Activated T-helper 1 cell treated with anti-CD3 and anti-CD28 coated beads, Interleukin-12 subunit alpha, Interleukin-12 subunit beta, Interleukin-2, Interleukin-4 antibody, amounts not matched to agents 30 ng/mL and 10 ng/mL and 1 ng/mL, durations not matched to agents 14 hours and 24 hours and 36 hours (primary cell): ENCODE results near the gene RBL1. TPM values are rescaled to one million over a fixed set of nuclear protein-coding genes. Genes with fewer than 3 reads are reported as not detected.
"Not testable (repeated sequence)": the region's sequence is repeated elsewhere in the genome, so short reads cannot be mapped to it uniquely, and the experiment has no call there.

Experiments used
- DNase-seq: peaks from one replicate; pipeline ENCODE4 v3.0.0; 2021; ENCODE audit warnings: low spot score
- H3K27ac Mint-ChIP-seq: one replicate; pipeline ENCODE4 v1.8.0; 2021; ENCODE audit warnings: mild to moderate bottlenecking, mixed read lengths
- H3K27me3 Mint-ChIP-seq: one replicate; pipeline ENCODE4 v1.8.0; 2022; ENCODE audit warnings: mild to moderate bottlenecking, moderate library complexity, mixed read lengths; ENCODE audit not compliant: insufficient read depth
- H3K36me3 Mint-ChIP-seq: one replicate; pipeline ENCODE4 v1.8.0; 2021; ENCODE audit warnings: low read depth, mixed read lengths
- H3K4me1 Mint-ChIP-seq: one replicate; pipeline ENCODE4 v1.8.0; 2021; ENCODE audit warnings: low read depth, mixed read lengths
- H3K4me3 Mint-ChIP-seq: one replicate; pipeline ENCODE4 v1.8.0; 2021; ENCODE audit warnings: mild to moderate bottlenecking, moderate library complexity, mixed read lengths
- H3K9me3 Mint-ChIP-seq: one replicate; pipeline ENCODE4 v1.8.0; 2021; ENCODE audit warnings: mixed read lengths
- intact Hi-C: fragments of 100-400 bp; cut with micrococcal nuclease; formaldehyde crosslinking; loops from one replicate; pipeline ENCODE4 v1.15.1; 2024
- total RNA-seq: library from RNA; stranded (reverse); gene quantifications from 2 replicates; pipeline ENCODE4 v1.2.3, GENCODE V29; 2022

The RBL1 gene
- total RNA-seq, 1 donor from 2014 or later = 49.2 TPM

- intact Hi-C loops = no loop called here
- DNase-seq = no peak
- H3K4me3 Mint-ChIP-seq = no peak overlapping the region
- H3K36me3 Mint-ChIP-seq = no peaks in the 10 kb centered on the region
- H3K9me3 Mint-ChIP-seq = no peaks in the 10 kb centered on the region
- no peak overlapping the region for H3K27ac Mint-ChIP-seq
- no peaks in the 10 kb centered on the region for H3K4me1 Mint-ChIP-seq
- H3K27me3 Mint-ChIP-seq = no peaks in the 10 kb centered on the region
Measured at GRCh38 chr20:37108676-37109075, 12.9 kb upstream of the RBL1 start.

DNA sequence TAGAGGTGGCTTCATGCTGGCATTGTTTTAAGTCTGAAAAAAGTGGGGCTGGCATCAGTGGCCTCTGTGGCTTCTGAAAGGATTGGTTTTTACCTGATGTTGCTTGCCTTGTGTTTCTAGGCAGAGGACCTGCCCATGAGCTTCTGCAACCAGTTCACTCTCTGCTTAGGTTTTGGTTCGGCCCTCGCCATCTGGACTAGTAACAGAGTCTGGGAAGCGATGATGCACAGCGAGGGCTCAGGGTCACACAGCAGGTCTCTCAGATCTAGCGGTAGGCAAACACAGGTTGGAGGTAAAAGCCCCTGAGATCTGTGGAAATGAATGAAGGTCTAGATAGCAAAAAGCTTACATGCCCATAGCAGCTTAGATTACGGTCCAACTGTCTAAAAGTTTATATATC lies 6.8 kb upstream of the RBL1 start:
- no peak overlapping the region for H3K27ac Mint-ChIP-seq
- H3K4me1 Mint-ChIP-seq = no peaks in the 10 kb centered on the region
- H3K4me3 Mint-ChIP-seq = no peak overlapping the region
- no peaks in the 10 kb centered on the region for H3K36me3 Mint-ChIP-seq
- no peak for DNase-seq
- no peaks in the 10 kb centered on the region for H3K9me3 Mint-ChIP-seq
- peaks cover 8% of the 10 kb centered on the region for H3K27me3 Mint-ChIP-seq
- intact Hi-C loops = no loop called here

DNA sequence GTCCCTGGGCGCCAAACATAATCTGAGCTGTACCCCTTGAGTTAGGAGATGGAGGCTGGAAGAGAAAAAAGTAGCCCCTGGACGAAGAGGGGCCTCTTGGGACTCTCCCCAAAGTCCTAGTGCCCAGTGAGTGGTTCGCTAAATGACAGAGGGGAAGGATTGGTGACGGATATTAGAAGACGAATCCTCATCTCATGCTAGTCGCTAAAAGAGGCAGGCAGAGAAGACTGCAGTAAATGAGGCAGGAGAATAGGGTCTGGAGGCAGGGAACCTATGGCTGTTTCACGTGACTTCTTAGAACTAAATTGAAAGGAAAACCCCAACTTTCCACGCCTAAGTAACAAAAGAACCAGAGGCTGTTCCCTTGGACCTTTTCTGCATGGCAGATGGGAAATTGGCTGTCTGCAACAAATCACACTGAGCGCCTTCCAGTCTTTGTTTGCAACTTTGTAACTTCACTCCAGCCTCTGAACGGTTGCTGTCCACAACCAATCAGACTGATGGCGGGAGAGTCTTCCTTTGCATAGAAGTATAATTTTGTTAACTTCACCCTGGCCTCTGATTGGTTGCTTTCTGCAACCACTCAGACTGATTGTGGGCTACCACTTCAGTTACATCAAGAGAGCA lies 731 bp upstream of the RBL1 start:
- Mint-ChIP-seq H3K9me3 (no peaks in the 10 kb centered on the region), H3K27ac (peak overlapping the region; percentile 100), H3K4me1 (peaks cover 36% of the 10 kb centered on the region), H3K27me3 (peaks cover 6% of the 10 kb centered on the region), H3K4me3 (peak overlapping the region; percentile 99), H3K36me3 (peaks cover 7% of the 10 kb centered on the region)
- no peak for DNase-seq
- intact Hi-C loops = loop anchor here (1.0 to 10.0 kb wide), 5 partner anchors 79 to 1142 kb away; partner anchors contain the start of genes BLCAP and SCAND1

DNA sequence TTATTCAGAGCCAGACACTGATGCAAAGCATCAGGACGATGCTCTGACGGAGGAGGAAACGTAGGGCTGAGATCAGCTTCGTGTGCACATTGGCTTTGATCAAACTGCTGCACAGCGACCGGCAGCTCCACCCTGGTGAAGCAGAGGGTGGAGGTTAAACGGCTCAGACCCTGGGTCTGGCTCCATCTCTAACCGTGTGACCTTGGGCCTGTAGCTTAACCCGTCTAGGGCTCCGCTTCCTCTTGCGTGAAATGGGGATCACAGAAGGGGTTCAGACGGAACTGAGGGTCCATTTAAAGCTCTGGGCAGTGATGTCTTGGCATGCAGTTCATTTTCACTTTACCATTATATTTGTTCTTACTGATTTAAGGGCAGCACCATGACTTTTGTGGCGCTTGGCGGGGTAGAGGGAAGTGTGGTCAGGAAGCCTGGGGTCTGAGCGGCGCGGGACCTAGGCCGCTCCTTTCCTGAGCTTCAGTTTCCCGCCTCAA lies 644 bp downstream of the RBL1 start:
- Mint-ChIP-seq H3K4me3 (peak overlapping the region; percentile 99), H3K36me3 (peaks cover 12% of the 10 kb centered on the region), H3K27ac (peak overlapping the region; percentile 91), H3K4me1 (peaks cover 44% of the 10 kb centered on the region), H3K27me3 (no peaks in the 10 kb centered on the region), H3K9me3 (no peaks in the 10 kb centered on the region)
- peak; percentile 42 for DNase-seq
- intact Hi-C loops = loop anchor here (1.0 to 10.0 kb wide), 7 partner anchors 24 to 1140 kb away; partner anchors contain the start of genes BLCAP, SAMHD1 and SCAND1

- no peak overlapping the region for H3K4me3 Mint-ChIP-seq
- H3K27ac Mint-ChIP-seq = no peak overlapping the region
- intact Hi-C loops = loop anchor here (10.0 kb wide), 2 partner anchors 626 to 1136 kb away; partner anchors contain the start of gene SCAND1
- peaks cover 35% of the 10 kb centered on the region for H3K4me1 Mint-ChIP-seq
- peaks cover 28% of the 10 kb centered on the region for H3K36me3 Mint-ChIP-seq
- H3K27me3 Mint-ChIP-seq = no peaks in the 10 kb centered on the region
- no peaks in the 10 kb centered on the region for H3K9me3 Mint-ChIP-seq
- DNase-seq = no peak
Measured at GRCh38 chr20:37090407-37090806, 5.4 kb downstream of the RBL1 start.

GRCh38 chr20:37081717-37082289 lies 14.0 kb downstream of the RBL1 start:
- no peak for DNase-seq
- H3K9me3 Mint-ChIP-seq = no peaks in the 10 kb centered on the region
- peaks cover 21% of the 10 kb centered on the region for H3K4me1 Mint-ChIP-seq
- H3K4me3 Mint-ChIP-seq = no peak overlapping the region
- intact Hi-C loops = loop anchor here (1.0 kb wide), 1 partner anchor 74 kb away; no protein-coding TSS in a partner anchor
- no peak overlapping the region for H3K27ac Mint-ChIP-seq
- no peaks in the 10 kb centered on the region for H3K27me3 Mint-ChIP-seq
- H3K36me3 Mint-ChIP-seq = peaks cover 30% of the 10 kb centered on the region

DNA sequence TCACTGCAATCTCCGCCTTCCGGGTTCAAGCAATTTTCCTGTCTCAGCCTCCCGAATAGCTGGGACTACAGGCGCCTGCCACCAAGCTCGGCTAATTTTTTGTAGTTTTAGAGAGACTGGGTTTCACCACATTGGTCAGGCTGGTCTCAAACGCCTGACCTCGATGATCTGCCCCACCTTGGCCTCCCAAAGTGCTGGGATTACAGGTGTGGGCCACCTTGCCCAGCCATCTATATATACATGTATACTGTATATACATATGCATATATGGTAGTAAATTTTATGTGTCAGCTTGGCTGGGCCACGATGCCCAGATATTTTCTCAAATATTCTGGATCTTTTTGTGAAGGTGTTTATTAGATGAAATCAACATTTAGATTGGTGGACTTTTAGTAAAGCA lies 18.8 kb downstream of the RBL1 start:
- no peaks in the 10 kb centered on the region for H3K27me3 Mint-ChIP-seq
- peaks cover 37% of the 10 kb centered on the region for H3K36me3 Mint-ChIP-seq
- peaks cover 6% of the 10 kb centered on the region for H3K9me3 Mint-ChIP-seq
- no peak overlapping the region for H3K4me3 Mint-ChIP-seq
- H3K27ac Mint-ChIP-seq = no peak overlapping the region
- H3K4me1 Mint-ChIP-seq = peaks cover 45% of the 10 kb centered on the region
- intact Hi-C loops = no loop called here
- DNase-seq = no peak

DNA sequence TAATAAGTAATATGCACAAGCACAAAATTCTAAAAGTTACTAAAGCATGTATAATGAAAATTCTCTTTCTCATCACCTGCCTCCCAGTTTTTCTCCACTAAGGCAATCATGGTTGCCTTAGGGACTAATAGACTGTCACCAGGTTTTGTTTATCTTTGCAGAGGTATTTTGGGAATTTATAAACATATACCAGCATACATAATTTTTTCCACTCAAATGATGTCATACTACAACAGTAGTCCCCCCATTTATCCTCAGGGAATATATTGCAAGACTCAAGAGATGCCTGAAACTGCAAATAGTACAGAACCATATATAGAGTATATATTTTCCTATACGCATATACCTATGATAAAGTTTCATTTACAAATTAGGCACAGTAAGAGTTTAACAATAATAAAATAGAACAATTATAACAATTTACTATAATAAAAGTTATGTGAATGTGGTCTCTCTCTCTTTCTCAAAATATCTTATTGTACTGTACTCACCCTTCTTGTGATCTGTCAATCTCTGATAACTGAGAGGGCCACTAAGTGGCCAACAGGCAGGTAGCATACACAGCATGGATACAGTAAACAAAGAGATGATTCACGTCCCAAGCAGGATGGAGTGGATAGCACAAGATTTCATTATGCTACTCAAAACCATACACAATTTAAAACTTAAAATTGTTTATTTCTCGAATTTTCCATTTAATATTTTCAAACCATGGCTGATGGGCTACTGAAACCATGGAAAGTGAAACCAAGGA lies 19.7 kb downstream of the RBL1 start:
- no peaks in the 10 kb centered on the region for H3K27me3 Mint-ChIP-seq
- intact Hi-C loops = no loop called here
- peaks cover 49% of the 10 kb centered on the region for H3K4me1 Mint-ChIP-seq
- no peak overlapping the region for H3K4me3 Mint-ChIP-seq
- no peak for DNase-seq
- H3K36me3 Mint-ChIP-seq = peaks cover 43% of the 10 kb centered on the region
- H3K9me3 Mint-ChIP-seq = peaks cover 6% of the 10 kb centered on the region
- no peak overlapping the region for H3K27ac Mint-ChIP-seq

DNA sequence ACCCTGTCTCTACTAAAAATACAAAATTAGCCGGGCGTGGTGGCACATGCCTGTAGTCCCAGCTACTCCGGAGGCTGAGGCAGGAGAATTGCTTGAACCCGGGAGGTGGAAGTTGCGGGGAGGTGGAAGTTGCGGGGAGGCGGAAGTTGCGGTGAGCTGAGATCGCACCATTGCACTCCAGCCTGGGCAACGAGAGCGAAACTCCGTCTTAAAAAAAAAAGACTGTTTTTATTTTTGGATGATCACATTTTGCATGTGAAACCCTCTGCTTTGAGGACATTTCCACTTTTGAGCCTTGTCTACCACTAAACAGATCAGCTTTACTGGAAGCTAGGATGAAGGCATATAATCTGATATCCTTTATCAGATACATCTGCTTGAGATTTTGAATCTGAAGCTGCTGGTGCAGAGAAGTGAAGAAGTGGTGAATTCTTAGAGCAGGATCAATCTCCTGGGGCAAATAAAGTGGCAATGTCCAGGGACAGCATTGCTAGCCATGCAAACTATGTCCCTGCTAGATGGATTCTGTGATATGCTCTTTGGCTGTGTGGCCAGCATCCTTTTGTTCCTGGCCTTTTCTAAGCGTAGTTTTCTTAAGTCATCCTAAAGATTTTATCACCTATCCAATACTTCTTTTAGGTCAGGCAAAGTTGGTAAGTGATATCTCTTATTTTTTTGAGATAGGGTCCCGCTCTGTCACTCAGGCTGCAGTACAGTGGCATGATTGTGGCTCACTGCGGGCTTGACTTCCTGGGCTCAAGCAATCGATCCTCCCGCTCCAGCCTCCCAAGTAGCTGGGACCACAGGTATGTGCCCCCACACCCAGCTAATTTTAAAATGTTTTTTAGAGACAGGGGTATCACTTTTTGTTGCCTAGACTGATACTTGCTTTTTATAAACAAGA lies 23.3 kb downstream of the RBL1 start:
- Mint-ChIP-seq H3K4me1 (peaks cover 39% of the 10 kb centered on the region), H3K27ac (peak overlapping the region; percentile 81), H3K9me3 (peaks cover 6% of the 10 kb centered on the region), H3K36me3 (peaks cover 31% of the 10 kb centered on the region), H3K4me3 (peak overlapping the region; percentile 58), H3K27me3 (no peaks in the 10 kb centered on the region)
- DNase-seq = no peak
- intact Hi-C loops = no loop called here

DNA sequence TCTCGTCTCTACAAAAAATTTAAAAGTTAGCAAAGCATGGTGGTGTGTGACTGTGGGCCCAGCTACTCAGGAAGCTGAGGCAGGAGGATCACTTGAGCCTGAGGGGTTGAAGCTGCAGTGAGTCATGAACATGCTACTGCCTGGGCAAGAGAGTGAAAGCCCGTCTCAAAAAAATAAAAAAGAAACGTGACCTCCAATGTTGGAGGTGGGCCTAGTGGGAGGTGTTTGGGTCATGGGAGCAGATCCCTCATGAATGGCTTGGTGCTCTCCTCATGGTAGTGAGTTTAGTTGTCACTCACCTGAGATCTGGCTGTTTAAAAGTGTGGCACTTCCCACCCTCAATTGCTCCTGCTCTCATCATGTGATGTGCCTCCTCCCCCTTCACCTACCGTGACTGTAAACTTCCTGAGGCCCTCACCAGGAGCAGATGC lies 24.3 kb downstream of the RBL1 start:
- peaks cover 29% of the 10 kb centered on the region for H3K36me3 Mint-ChIP-seq
- H3K27ac Mint-ChIP-seq = peak overlapping the region; percentile 81
- intact Hi-C loops = loop anchor here (1.0 to 2.0 kb wide), 2 partner anchors 24 to 29 kb away; partner anchors contain the start of gene RBL1
- H3K4me1 Mint-ChIP-seq = peaks cover 40% of the 10 kb centered on the region
- H3K9me3 Mint-ChIP-seq = peaks cover 6% of the 10 kb centered on the region
- peak overlapping the region; percentile 58 for H3K4me3 Mint-ChIP-seq
- DNase-seq = peak; percentile 18
- no peaks in the 10 kb centered on the region for H3K27me3 Mint-ChIP-seq

DNA sequence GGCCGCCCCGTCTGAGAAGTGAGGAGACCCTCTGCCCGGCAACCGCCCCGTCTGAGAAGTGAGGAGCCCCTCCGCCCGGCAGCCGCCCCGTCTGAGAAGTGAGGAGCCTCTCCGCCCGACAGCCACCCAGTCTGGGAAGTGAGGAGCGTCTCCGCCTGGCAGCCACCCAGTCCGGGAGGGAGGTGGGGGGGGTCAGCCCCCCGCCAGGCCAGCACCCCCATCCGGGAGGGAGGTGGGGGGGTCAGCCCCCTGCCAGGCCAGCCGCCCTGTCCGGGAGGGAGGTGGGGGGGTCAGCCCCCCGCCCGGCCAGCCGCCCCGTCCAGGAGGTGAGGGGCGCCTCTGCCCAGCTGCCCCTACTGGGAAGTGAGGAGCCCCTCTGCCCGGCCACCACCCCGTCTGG lies 26.2 kb downstream of the RBL1 start:
- H3K4me3 Mint-ChIP-seq, intact Hi-C loops, H3K9me3 Mint-ChIP-seq, H3K27me3 Mint-ChIP-seq, H3K27ac Mint-ChIP-seq, DNase-seq: not testable (repeated sequence)
- Mint-ChIP-seq H3K36me3 (peaks cover 32% of the 10 kb centered on the region), H3K4me1 (peaks cover 34% of the 10 kb centered on the region)

DNA sequence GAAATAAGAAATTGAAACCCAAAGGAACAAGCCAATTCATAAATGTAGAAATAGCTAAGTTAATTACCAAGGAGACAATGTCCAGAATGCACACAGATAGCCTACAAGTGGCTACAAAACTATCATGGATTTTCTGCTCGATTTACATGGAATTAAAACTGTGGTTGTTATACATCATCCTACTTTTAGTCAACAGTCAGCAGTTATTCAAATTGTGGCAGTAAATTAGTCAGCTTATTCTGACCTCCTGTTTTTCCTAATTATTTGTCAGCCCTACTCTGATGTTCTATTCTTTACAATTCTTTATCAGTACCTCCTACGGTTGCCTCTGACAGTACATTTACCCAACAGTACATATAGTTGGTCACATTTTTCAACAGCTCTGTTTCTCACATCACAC lies 29.6 kb downstream of the RBL1 start:
- Mint-ChIP-seq H3K4me1 (peaks cover 10% of the 10 kb centered on the region), H3K27ac (peak overlapping the region; percentile 27), H3K9me3 (no peaks in the 10 kb centered on the region), H3K4me3 (no peak overlapping the region), H3K27me3 (no peaks in the 10 kb centered on the region), H3K36me3 (peaks cover 26% of the 10 kb centered on the region)
- intact Hi-C loops = no loop called here
- DNase-seq = no peak
